H9 (cell line): ENCODE measurements around the gene CCDC40. TPM values are rescaled to one million over a fixed set of nuclear protein-coding genes. Genes with fewer than 3 reads are reported as not detected.

Source experiments
- DNase-seq: peaks from one replicate; pipeline ENCODE4 v3.0.0-alpha.2; 2017
- H2AFZ ChIP-seq: one replicate; pipeline ENCODE4 v1.6.1; 2013; ENCODE audit warnings: mild to moderate bottlenecking, low read length, control low read depth, moderate library complexity
- H2AK5ac ChIP-seq: 2 replicates; pipeline ENCODE4 v1.6.1; 2013; ENCODE audit warnings: low read length, control low read depth, mixed read lengths; ENCODE audit not compliant: insufficient read length
- H2BK120ac ChIP-seq: one replicate; pipeline ENCODE4 v1.6.1; 2013; ENCODE audit warnings: low read depth, mild to moderate bottlenecking, low read length, control low read depth, inconsistent platforms; ENCODE audit not compliant: poor library complexity, severe bottlenecking
- H2BK12ac ChIP-seq: 2 replicates; pipeline ENCODE4 v1.6.1; 2013; ENCODE audit warnings: low read length, control low read depth, mixed read lengths, low read depth; ENCODE audit not compliant: insufficient read length
- H2BK15ac ChIP-seq: 2 replicates; pipeline ENCODE4 v1.6.1; 2013; ENCODE audit warnings: low read depth, low read length, control low read depth
- H2BK20ac ChIP-seq: one replicate; pipeline ENCODE4 v1.6.1; 2013; ENCODE audit warnings: low read depth, mild to moderate bottlenecking, low read length, control low read depth, inconsistent platforms; ENCODE audit not compliant: poor library complexity, severe bottlenecking
- H2BK5ac ChIP-seq: 2 replicates; pipeline ENCODE4 v1.6.1; 2013; ENCODE audit warnings: low read length, control low read depth, mixed read lengths; ENCODE audit not compliant: insufficient read length
- H3K14ac ChIP-seq: 2 replicates; pipeline ENCODE4 v1.6.1; 2013; ENCODE audit warnings: low read length, control low read depth; ENCODE audit not compliant: insufficient read depth
- H3K18ac ChIP-seq: 2 replicates; pipeline ENCODE4 v1.6.1; 2013; ENCODE audit warnings: low read depth, mild to moderate bottlenecking, mixed read lengths, low read length, control low read depth; ENCODE audit not compliant: insufficient read length
- H3K23ac ChIP-seq: 2 replicates; pipeline ENCODE4 v1.6.1; 2013; ENCODE audit warnings: low read length, control low read depth, mixed read lengths, low read depth; ENCODE audit not compliant: insufficient read length
- H3K23me2 ChIP-seq: 2 replicates; pipeline ENCODE4 v1.6.1; 2013; ENCODE audit warnings: low read depth, mild to moderate bottlenecking, mixed read lengths, low read length, control low read depth; ENCODE audit not compliant: insufficient read length, poor library complexity, severe bottlenecking
- H3K27ac ChIP-seq: 2 replicates; pipeline ENCODE4 v1.5.1; 2013; ENCODE audit warnings: low read length, control low read depth, mixed read lengths, low read depth; ENCODE audit not compliant: insufficient read length
- H3K27me3 ChIP-seq: 2 replicates; pipeline ENCODE4 v1.6.1; 2013; ENCODE audit warnings: low read length, control low read depth, inconsistent platforms; ENCODE audit not compliant: insufficient read depth
- H3K4ac ChIP-seq: 2 replicates; pipeline ENCODE4 v1.6.1; 2013; ENCODE audit warnings: low read depth, mild to moderate bottlenecking, control low read depth, inconsistent platforms, low read length, moderate library complexity
- H3K4me1 ChIP-seq: 2 replicates; pipeline ENCODE4 v1.6.1; 2013; ENCODE audit warnings: low read length, control low read depth, inconsistent platforms; ENCODE audit not compliant: insufficient read depth
- H3K4me2 ChIP-seq: 2 replicates; pipeline ENCODE4 v1.6.1; 2013; ENCODE audit warnings: low read length, control low read depth, mixed read lengths; ENCODE audit not compliant: insufficient read length, insufficient read depth
- H3K56ac ChIP-seq: 2 replicates; pipeline ENCODE4 v1.6.1; 2013; ENCODE audit warnings: low read depth, mild to moderate bottlenecking, mixed read lengths, low read length, control low read depth; ENCODE audit not compliant: insufficient read length
- H3K79me1 ChIP-seq: 2 replicates; pipeline ENCODE4 v1.6.1; 2013; ENCODE audit warnings: low read depth, mild to moderate bottlenecking, moderate library complexity, low read length, control low read depth, inconsistent platforms; ENCODE audit not compliant: insufficient read depth, poor library complexity, severe bottlenecking
- H3K79me2 ChIP-seq: 2 replicates; pipeline ENCODE4 v1.6.1; 2013; ENCODE audit warnings: low read length, control low read depth, inconsistent platforms; ENCODE audit not compliant: insufficient read depth
- H3K9ac ChIP-seq: 2 replicates; pipeline ENCODE4 v1.6.1; 2013; ENCODE audit warnings: low read length, control low read depth, mixed read lengths; ENCODE audit not compliant: insufficient read length; ENCODE audit errors: extremely low read depth
- H3K9me3 ChIP-seq: one replicate; pipeline ENCODE4 v1.6.1; 2013; ENCODE audit warnings: low read depth, low read length, inconsistent platforms; ENCODE audit not compliant: control insufficient read depth
- H3T11ph ChIP-seq: one replicate; pipeline ENCODE4 v1.6.1; 2013; ENCODE audit warnings: mild to moderate bottlenecking, low read length, control low read depth, inconsistent platforms
- H4K20me1 ChIP-seq: one replicate; pipeline ENCODE4 v1.6.1; 2013; ENCODE audit not compliant: control insufficient read depth, insufficient read length, insufficient read depth
- H4K5ac ChIP-seq: 2 replicates; pipeline ENCODE4 v1.6.1; 2013; ENCODE audit warnings: low read depth, mild to moderate bottlenecking, mixed read lengths, low read length, control low read depth; ENCODE audit not compliant: insufficient read length
- H4K8ac ChIP-seq: replicated peaks from 2 replicates; pipeline ENCODE4 v1.6.1; 2013; ENCODE audit warnings: low read length, control low read depth, mixed read lengths, low read depth; ENCODE audit not compliant: insufficient read length
- H4K91ac ChIP-seq: 2 replicates; pipeline ENCODE4 v1.6.1; 2013; ENCODE audit warnings: low read depth, mild to moderate bottlenecking, moderate library complexity, mixed read lengths, low read length, control low read depth; ENCODE audit not compliant: insufficient read length
- H3K27ac Mint-ChIP-seq, 3 experiments: 2 replicates in 2 of 3; 3 replicates in 1 of 3; pipeline ENCODE4 v1.8.0; 2020 to 2021; ENCODE audit warnings: mixed read lengths in 3 of 3, mild to moderate bottlenecking in 1 of 3, moderate library complexity in 1 of 3
- H3K27me3 Mint-ChIP-seq: 2 replicates; pipeline ENCODE4 v1.8.0; 2021; ENCODE audit warnings: low read depth, mild to moderate bottlenecking, moderate library complexity, mixed read lengths
- H3K36me3 Mint-ChIP-seq, 3 experiments: 2 replicates in 2 of 3; 3 replicates in 1 of 3; pipeline ENCODE4 v1.8.0; 2020 to 2021; ENCODE audit warnings: low read depth in 3 of 3, mixed read lengths in 3 of 3; ENCODE audit not compliant: insufficient read depth in 1 of 3
- H3K4me1 Mint-ChIP-seq, 2 experiments: 2 replicates each; pipeline ENCODE4 v1.8.0; 2020; ENCODE audit warnings: mixed read lengths in 2 of 2
- H3K4me3 Mint-ChIP-seq, 2 experiments: 2 replicates in 1 of 2; 3 replicates in 1 of 2; pipeline ENCODE4 v1.8.0; 2020 to 2021; ENCODE audit warnings: mild to moderate bottlenecking in 2 of 2, mixed read lengths in 2 of 2, moderate library complexity in 1 of 2
- H3K9me3 Mint-ChIP-seq, 2 experiments: 2 replicates in 1 of 2; 3 replicates in 1 of 2; pipeline ENCODE4 v1.8.0; 2020; ENCODE audit warnings: mild to moderate bottlenecking in 2 of 2, mixed read lengths in 2 of 2, moderate library complexity in 1 of 2
- CTCF ChIP-seq: fragments of 200-600 bp; sonication (generic); conservative IDR thresholded peaks from 3 replicates; pipeline ENCODE4 v1.8.0; 2021; ENCODE audit warnings: antibody characterized with exemption, mild to moderate bottlenecking
- WGBS: extraction: QIAGEN DNeasy Blood & Tissue Kit; methylation state at CpG from one replicate; pipeline ENCODE4 v1.1.7; 2013; ENCODE audit warnings: missing lambda C conversion rate, low lambda C conversion rate, mixed read lengths; ENCODE audit not compliant: insufficient read length; ENCODE audit errors: extremely low coverage; 5-methylcytosine and 5-hydroxymethylcytosine counted together
- total RNA-seq: library from RNA; stranded (reverse); gene quantifications from 2 replicates; pipeline ENCODE4 v1.2.1, GENCODE V29; 2021

CCDC40 gene
- total RNA-seq, 1 experiment from 2014 or later: 8.9 TPM

DNA sequence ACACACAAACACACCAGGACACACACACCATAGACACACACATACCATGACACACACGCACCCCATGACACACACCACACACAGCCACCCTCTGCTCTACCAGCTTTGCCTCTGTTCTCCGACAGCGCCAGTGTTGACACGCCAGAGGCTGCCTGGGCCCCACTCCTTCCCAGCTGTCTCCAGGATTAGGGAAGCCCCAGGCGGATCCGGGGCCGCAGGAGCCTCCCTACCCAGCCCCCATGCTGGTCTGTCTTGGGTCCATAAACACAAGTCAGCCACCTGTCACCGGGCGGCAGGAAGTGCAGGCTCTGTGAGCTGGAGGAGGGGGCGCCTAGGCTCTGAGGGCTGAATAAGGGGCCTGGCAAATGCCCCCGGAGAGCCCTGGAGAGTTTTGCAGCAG, 11.3 kb upstream of the CCDC40 start:
- peaks cover 0 to 5% of the 10 kb centered on the region in 2 experiments; a peak in 1 of 5 replicates for H3K9me3 Mint-ChIP-seq
- H3K23ac ChIP-seq: no peak overlapping the region
- H3T11ph ChIP-seq: no peak overlapping the region
- no peak overlapping the region for H4K8ac ChIP-seq
- no peak overlapping the region for H2BK5ac ChIP-seq
- H2BK15ac ChIP-seq: no peak overlapping the region
- H3K36me3 Mint-ChIP-seq: peaks cover 7 to 20% (median 11%) of the 10 kb centered on the region in 3 experiments; a peak in 6 of 7 replicates
- no peak overlapping the region for H2BK12ac ChIP-seq
- H3K18ac ChIP-seq: no peak overlapping the region
- H3K23me2 ChIP-seq: no peaks in the 10 kb centered on the region
- no peak overlapping the region for H3K27ac ChIP-seq
- no peak overlapping the region for H3K56ac ChIP-seq
- no peaks in the 10 kb centered on the region for H3K27me3 ChIP-seq
- H3K79me2 ChIP-seq: peaks cover 22% of the 10 kb centered on the region; the same call in 1 of the 2 replicates
- DNase-seq: peak; percentile 66
- peaks cover 13 to 26% of the 10 kb centered on the region in 2 experiments for H3K4me1 Mint-ChIP-seq
- H2AK5ac ChIP-seq: no peak overlapping the region
- no CpG with 5 or more reads among the region's 11 CpGs for WGBS
- H3K4me2 ChIP-seq: no peak overlapping the region
- no peak overlapping the region for H3K9ac ChIP-seq
- peaks cover 3% of the 10 kb centered on the region; the same call in 1 of the 2 replicates for H3K4me1 ChIP-seq
- no peak overlapping the region for H3K4ac ChIP-seq
- no peaks in the 10 kb centered on the region for H3K9me3 ChIP-seq
- H4K20me1 ChIP-seq: peaks cover 10% of the 10 kb centered on the region
- no peak overlapping the region for H3K4me3 Mint-ChIP-seq
- no peak overlapping the region for H3K27ac Mint-ChIP-seq
- H4K5ac ChIP-seq: no peak overlapping the region
- no peak overlapping the region for H4K91ac ChIP-seq
- no peak overlapping the region for H2BK120ac ChIP-seq
- no peak; the same call in 2 of the 3 replicates for TF ChIP-seq CTCF
- no peaks in the 10 kb centered on the region for H3K79me1 ChIP-seq
- H3K27me3 Mint-ChIP-seq: no peaks in the 10 kb centered on the region
- no peak overlapping the region for H2AFZ ChIP-seq
- H2BK20ac ChIP-seq: no peak overlapping the region
- no peak overlapping the region for H3K14ac ChIP-seq
